B cell (primary cell): ENCODE measurements around the gene TBXA2R. TPM values are rescaled to one million over a fixed set of nuclear protein-coding genes. Genes with fewer than 3 reads are reported as not detected.

Experiments used
- ATAC-seq: fragments of 200-7000 bp; cut with Tn5 transposase; one replicate; pipeline ENCODE4 v1.10.0; 2021; ENCODE audit warnings: low read depth, mild to moderate bottlenecking, moderate number of reproducible peaks, moderate library complexity
- CTCF ChIA-PET: fragments of 350-600 bp; sonication (Branson Sonifier 250); formaldehyde crosslinking; loops from one replicate; lab custom pipeline; 2021; ENCODE audit warnings: antibody characterized with exemption, inconsistent platforms; lab: Charles Lee
- POLR2A ChIA-PET: fragments of 350-600 bp; sonication (Branson Sonifier 250); formaldehyde crosslinking; loops from one replicate; lab custom pipeline; 2021; ENCODE audit warnings: antibody characterized with exemption; lab: Charles Lee
- DNase-seq: peaks from one replicate; pipeline ENCODE4 v3.0.0; 2013
- H2AFZ ChIP-seq: 2 replicates; pipeline ENCODE4 v1.6.1; 2012; ENCODE audit warnings: mild to moderate bottlenecking, low read depth, low read length; ENCODE audit not compliant: insufficient read depth, poor library complexity, severe bottlenecking
- H3K27ac ChIP-seq, 2 donors: 1 replicate in 1 of 2; 2 replicates in 1 of 2; pipeline ENCODE4 v1.5.1; 2012 to 2013; ENCODE audit warnings: low read length in 2 of 2, mild to moderate bottlenecking in 2 of 2, moderate library complexity in 1 of 2
- H3K27me3 ChIP-seq, 4 experiments: fragments of 200-600 bp in 1 of 4; sonication (generic) in 1 of 4; replicated peaks in 1 of 4; 1 replicate in 2 of 4; 2 replicates in 2 of 4; pipeline versions ENCODE4 v1.6.1 to v1.7.0; 2013 to 2016; ENCODE audit warnings: low read length in 3 of 4, mild to moderate bottlenecking in 2 of 4, mixed read lengths in 1 of 4, moderate library complexity in 1 of 4; ENCODE audit not compliant: insufficient read depth in 4 of 4, control insufficient read depth in 3 of 4; ENCODE audit errors: control extremely low read depth in 1 of 4
- H3K36me3 ChIP-seq, 2 experiments: replicated peaks in 1 of 2; 1 replicate in 1 of 2; 2 replicates in 1 of 2; pipeline versions ENCODE4 v1.6.1 to v1.7.1; 2013; ENCODE audit warnings: low read length in 1 of 2; ENCODE audit not compliant: insufficient read depth in 2 of 2, control insufficient read depth in 1 of 2; ENCODE audit errors: control extremely low read depth in 1 of 2, extremely low read depth in 1 of 2
- H3K4me1 ChIP-seq, 2 donors: fragments of 200-600 bp in 1 of 2; sonication (generic) in 1 of 2; 1 replicate in 1 of 2; 2 replicates in 1 of 2; pipeline versions ENCODE4 v1.5.1 to v1.6.1; 2013 to 2017; ENCODE audit warnings: low read length in 2 of 2; ENCODE audit not compliant: control insufficient read depth in 2 of 2, insufficient read depth in 2 of 2
- H3K4me2 ChIP-seq: replicated peaks from 2 replicates; pipeline ENCODE3; 2012; ENCODE audit warnings: mild to moderate bottlenecking, low read depth, low read length; ENCODE audit not compliant: poor library complexity, severe bottlenecking
- H3K4me3 ChIP-seq, 5 experiments: fragments of 200-600 bp in 1 of 5; sonication (generic) in 1 of 5; 1 replicate in 3 of 5; 2 replicates in 2 of 5; pipeline versions ENCODE4 v1.5.1 to v1.7.0; 2011 to 2016; ENCODE audit warnings: low read length in 4 of 5, mild to moderate bottlenecking in 4 of 5, low read depth in 2 of 5, control low read depth in 1 of 5, moderate library complexity in 1 of 5; ENCODE audit not compliant: insufficient read depth in 1 of 5; ENCODE audit errors: control extremely low read depth in 1 of 5, extremely low read depth in 1 of 5
- H3K79me2 ChIP-seq: fragments of 200-600 bp; sonication (generic); one replicate; pipeline ENCODE4 v1.6.0; 2016; ENCODE audit warnings: low read length; ENCODE audit not compliant: control insufficient read depth, insufficient read depth
- H3K9ac ChIP-seq: fragments of 200-600 bp; sonication (generic); 2 replicates; pipeline ENCODE4 v1.6.1; 2017; ENCODE audit warnings: mild to moderate bottlenecking, low read length, moderate library complexity
- H3K9me3 ChIP-seq, 3 donors: one replicate each; pipeline versions ENCODE4 v1.6.1 to v1.7.1; 2013; ENCODE audit warnings: low read length in 2 of 3; ENCODE audit not compliant: control insufficient read depth in 2 of 3, insufficient read depth in 1 of 3; ENCODE audit errors: control extremely low read depth in 1 of 3
- H4K20me1 ChIP-seq: 2 replicates; pipeline ENCODE4 v1.6.0; 2012; ENCODE audit warnings: mild to moderate bottlenecking, low read length; ENCODE audit not compliant: insufficient read depth, control insufficient read depth, poor library complexity, severe bottlenecking
- H3K27ac Mint-ChIP-seq: one replicate; pipeline ENCODE4 v1.8.0; 2021; ENCODE audit warnings: mixed read lengths
- H3K27me3 Mint-ChIP-seq: one replicate; pipeline ENCODE4 v1.8.0; 2021; ENCODE audit warnings: mixed read lengths
- H3K4me1 Mint-ChIP-seq: one replicate; pipeline ENCODE4 v1.8.0; 2021; ENCODE audit warnings: mixed read lengths
- H3K4me3 Mint-ChIP-seq: one replicate; pipeline ENCODE4 v1.8.0; 2021; ENCODE audit warnings: mixed read lengths
- H3K9me3 Mint-ChIP-seq: one replicate; pipeline ENCODE4 v1.8.0; 2022; ENCODE audit warnings: mixed read lengths; ENCODE audit not compliant: insufficient read depth
- EZH2 ChIP-seq: IDR thresholded peaks from 2 replicates; pipeline ENCODE4 v1.6.1; 2012; ENCODE audit warnings: borderline replicate concordance, low read depth, mild to moderate bottlenecking, moderate library complexity, low read length; ENCODE audit not compliant: insufficient read depth, poor library complexity, severe bottlenecking
- WGBS: methylation state at CpG from one replicate; pipeline ENCODE4 v1.1.5; 2013; ENCODE audit warnings: missing lambda C conversion rate; ENCODE audit not compliant: insufficient coverage; 5-methylcytosine and 5-hydroxymethylcytosine counted together
- intact Hi-C: fragments of 100-400 bp; cut with micrococcal nuclease; formaldehyde crosslinking; loops from one replicate; pipeline ENCODE4 v1.10.0; 2022
- polyA plus RNA-seq: library from polyadenylated mRNA; depleted of rRNA; stranded (reverse); fragments of >200 nt; gene quantifications from 2 replicates; pipeline ENCODE4 v1.2.3, GENCODE V29; 2012
- total RNA-seq, 2 donors: library from RNA; stranded (reverse); fragments of 120-200 nt in 1 of 2; gene quantifications; 1 replicate in 1 of 2; 2 replicates in 1 of 2; pipeline versions ENCODE4 v1.2.3 to v1.2.4, GENCODE V29; 2013 to 2022
- TF ChIP-seq, protein P1 (sequence below): fragments of 200-600 bp; IDR thresholded peaks from one replicate; pipeline ENCODE4 v1.8.0; 2022; ENCODE audit warnings: antibody characterized with exemption, mild to moderate bottlenecking

The TBXA2R gene
- total and polyA plus RNA-seq, 2 donors (not counting 1 experiment from before 2014, with no cell fraction given): 3.9 to 7.9 TPM

DNA sequence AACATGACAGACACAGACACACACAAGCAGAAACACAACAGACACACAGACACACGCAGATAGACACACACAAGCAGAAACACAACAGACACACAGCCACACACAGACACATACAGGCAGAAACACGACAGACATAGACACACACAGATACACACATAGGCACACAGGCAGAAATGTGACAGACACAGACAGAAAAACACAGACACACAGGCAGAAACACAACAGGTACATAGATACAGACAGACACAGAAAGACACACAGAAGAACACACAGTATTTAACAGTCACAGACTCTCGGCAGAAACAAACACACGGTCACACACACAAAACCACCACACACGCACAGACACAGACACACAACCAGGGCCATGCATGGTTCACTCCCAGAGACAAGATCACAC is 905 bp downstream of the TBXA2R start:
- 32% methylated on average over 5 of the region's 5 CpGs for WGBS
- Histone ChIP-seq H3K27ac (peak overlapping the region in 1 of 2 donors; percentile 55), H3K9me3 (peaks cover 0 to 25% (median 0%) of the 10 kb centered on the region in 3 donors), H3K36me3 (peaks cover 0 to under 1% of the 10 kb centered on the region in 2 experiments), H3K4me1 (peaks cover 36 to 49% of the 10 kb centered on the region in 2 donors), H3K4me2 (peak overlapping the region; percentile 97), H3K4me3 (peak overlapping the region; percentile 49 to 71 (median 65)), H2AFZ (peak overlapping the region; percentile 84), H4K20me1 (no peaks in the 10 kb centered on the region), H3K27me3 (peaks cover 0 to 4% (median 0%) of the 10 kb centered on the region in 4 experiments), H3K79me2 (peaks cover 7% of the 10 kb centered on the region), H3K9ac (peak overlapping the region; percentile 74)
- POLR2A ChIA-PET: no interaction called here
- Mint-ChIP-seq H3K27me3 (no peaks in the 10 kb centered on the region), H3K27ac (no peak overlapping the region), H3K4me3 (no peak overlapping the region), H3K4me1 (peaks cover 21% of the 10 kb centered on the region), H3K9me3 (no peaks in the 10 kb centered on the region)
- intact Hi-C loops: loop anchor here (5.0 kb wide), 1 partner anchor 48 kb away; the partner anchor contains the start of gene MFSD12
- CTCF ChIA-PET: no interaction called here
- TF ChIP-seq, protein P1, sequence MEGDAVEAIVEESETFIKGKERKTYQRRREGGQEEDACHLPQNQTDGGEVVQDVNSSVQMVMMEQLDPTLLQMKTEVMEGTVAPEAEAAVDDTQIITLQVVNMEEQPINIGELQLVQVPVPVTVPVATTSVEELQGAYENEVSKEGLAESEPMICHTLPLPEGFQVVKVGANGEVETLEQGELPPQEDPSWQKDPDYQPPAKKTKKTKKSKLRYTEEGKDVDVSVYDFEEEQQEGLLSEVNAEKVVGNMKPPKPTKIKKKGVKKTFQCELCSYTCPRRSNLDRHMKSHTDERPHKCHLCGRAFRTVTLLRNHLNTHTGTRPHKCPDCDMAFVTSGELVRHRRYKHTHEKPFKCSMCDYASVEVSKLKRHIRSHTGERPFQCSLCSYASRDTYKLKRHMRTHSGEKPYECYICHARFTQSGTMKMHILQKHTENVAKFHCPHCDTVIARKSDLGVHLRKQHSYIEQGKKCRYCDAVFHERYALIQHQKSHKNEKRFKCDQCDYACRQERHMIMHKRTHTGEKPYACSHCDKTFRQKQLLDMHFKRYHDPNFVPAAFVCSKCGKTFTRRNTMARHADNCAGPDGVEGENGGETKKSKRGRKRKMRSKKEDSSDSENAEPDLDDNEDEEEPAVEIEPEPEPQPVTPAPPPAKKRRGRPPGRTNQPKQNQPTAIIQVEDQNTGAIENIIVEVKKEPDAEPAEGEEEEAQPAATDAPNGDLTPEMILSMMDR: no peak
- no peak for TF ChIP-seq EZH2
- peak; percentile 32 for DNase-seq
- no peak for ATAC-seq

- Histone ChIP-seq H3K9ac (peak overlapping the region; percentile 74), H2AFZ (peak overlapping the region; percentile 84), H3K4me3 (peak overlapping the region; percentile 49 to 71 (median 65)), H3K27ac (peak overlapping the region in 1 of 2 donors; percentile 61), H3K9me3 (peaks cover 0 to 28% (median 0%) of the 10 kb centered on the region in 3 donors), H3K4me2 (peak overlapping the region; percentile 97), H3K27me3 (peaks cover 0 to 4% (median 0%) of the 10 kb centered on the region in 4 experiments), H3K4me1 (peaks cover 36 to 49% of the 10 kb centered on the region in 2 donors), H4K20me1 (no peaks in the 10 kb centered on the region), H3K79me2 (peaks cover 7% of the 10 kb centered on the region), H3K36me3 (no peaks in the 10 kb centered on the region)
- 34% methylated on average over 3 of the region's 3 CpGs for WGBS
- ATAC-seq (no peak), DNase-seq (no peak)
- intact Hi-C loops: loop anchor here (5.0 kb wide), 1 partner anchor 48 kb away; the partner anchor contains the start of gene MFSD12
- CTCF ChIA-PET: interaction anchor here (0.9 to 1.3 kb wide), 3 partner anchors 14 to 20 kb away, joined by 4 to 6 read pairs (median 5); partner anchors contain the start of gene GIPC3
- peaks cover 21% of the 10 kb centered on the region for H3K4me1 Mint-ChIP-seq
- no peaks in the 10 kb centered on the region for H3K9me3 Mint-ChIP-seq
- no peaks in the 10 kb centered on the region for H3K27me3 Mint-ChIP-seq
- POLR2A ChIA-PET: interaction anchor here (0.5 kb wide), 1 partner anchor 98 kb away, joined by 9 read pairs; no protein-coding TSS in a partner anchor
- H3K4me3 Mint-ChIP-seq: no peak overlapping the region
- no peak for TF ChIP-seq EZH2
- TF ChIP-seq, protein P1: no peak
- H3K27ac Mint-ChIP-seq: no peak overlapping the region
Measured at GRCh38 chr19:3605361-3605760, 1.3 kb downstream of the TBXA2R start.
